ENCODE results near the gene PDE4B.
"Not testable (repeated sequence)": the region's sequence is repeated elsewhere in the genome, so short reads cannot be mapped to it uniquely, and the experiment has no call there.

PDE4B gene

GRCh38 chr1:66135161-66135560 lies 342.5 kb downstream of the PDE4B start:
- DNase-seq (ENCODE audit: low read depth): no peak

GRCh38 chr1:66136423-66136822 lies 343.7 kb downstream of the PDE4B start:
- not testable (repeated sequence) for DNase-seq (ENCODE audit: low read depth)

- DNase-seq (ENCODE audit: low read depth): peak; percentile 21
These were observed 344.5 kb downstream of the PDE4B start for GRCh38 chr1:66137235-66137634.

GRCh38 chr1:66138613-66139012 lies 345.9 kb downstream of the PDE4B start:
- no peak for DNase-seq (ENCODE audit: low read depth)

- DNase-seq (ENCODE audit: low read depth): no peak
These were observed 347.4 kb downstream of the PDE4B start for GRCh38 chr1:66140072-66140471.

- DNase-seq (ENCODE audit: low read depth): no peak
These were observed 351.0 kb downstream of the PDE4B start for GRCh38 chr1:66143651-66144050.

- no peak for DNase-seq (ENCODE audit: low read depth)
These were observed 354.6 kb downstream of the PDE4B start for GRCh38 chr1:66147226-66147835.

GRCh38 chr1:66152034-66152433 lies 359.3 kb downstream of the PDE4B start:
- no peak for DNase-seq (ENCODE audit: low read depth)

GRCh38 chr1:66154394-66154793 lies 361.7 kb downstream of the PDE4B start:
- DNase-seq (ENCODE audit: low read depth): no peak

GRCh38 chr1:66156144-66156543 lies 363.4 kb downstream of the PDE4B start:
- no peak for DNase-seq (ENCODE audit: low read depth)

GRCh38 chr1:66159800-66160199 lies 367.1 kb downstream of the PDE4B start:
- DNase-seq (ENCODE audit: low read depth): no peak

GRCh38 chr1:66160719-66161118 lies 368.0 kb downstream of the PDE4B start:
- no peak for DNase-seq (ENCODE audit: low read depth)

- no peak for DNase-seq (ENCODE audit: low read depth)
These were observed 374.1 kb downstream of the PDE4B start for GRCh38 chr1:66166753-66167152.

GRCh38 chr1:66167267-66167666 lies 374.6 kb downstream of the PDE4B start:
- no peak for DNase-seq (ENCODE audit: low read depth)

- DNase-seq (ENCODE audit: low read depth): no peak
These were observed 375.8 kb downstream of the PDE4B start for GRCh38 chr1:66168467-66168887.

- DNase-seq (ENCODE audit: low read depth): no peak
These were observed 376.4 kb downstream of the PDE4B start for GRCh38 chr1:66168948-66169671.

- no peak for DNase-seq (ENCODE audit: low read depth)
These were observed 379.6 kb downstream of the PDE4B start for GRCh38 chr1:66172272-66172671.

- no peak for DNase-seq (ENCODE audit: low read depth)
These were observed 382.4 kb downstream of the PDE4B start for GRCh38 chr1:66175098-66175497.

- no peak for DNase-seq (ENCODE audit: low read depth)
These were observed 382.9 kb downstream of the PDE4B start for GRCh38 chr1:66175581-66175980.

- no peak for DNase-seq (ENCODE audit: low read depth)
These were observed 383.5 kb downstream of the PDE4B start for GRCh38 chr1:66176012-66176715.

GRCh38 chr1:66176832-66177231 lies 384.1 kb downstream of the PDE4B start:
- no peak for DNase-seq (ENCODE audit: low read depth)

- no peak for DNase-seq (ENCODE audit: low read depth)
These were observed 384.8 kb downstream of the PDE4B start for GRCh38 chr1:66177510-66177909.

- DNase-seq (ENCODE audit: low read depth): no peak
These were observed 389.3 kb downstream of the PDE4B start for GRCh38 chr1:66182026-66182425.

Measured in GM04504 (cell line).